SK-N-SH treated with all-trans-retinoic acid at 6 μM for 48 hours (cell line): Measurements from ENCODE around the gene PEX1.

Experiments
- ATAC-seq: fragments of 200-7000 bp; cut with Tn5 transposase; 3 replicates; pipeline ENCODE4 v1.9.1; 2020; ENCODE audit warnings: mild to moderate bottlenecking, moderate library complexity
- ARNTL ChIP-seq: fragments of 450-650 bp; formaldehyde crosslinking; IDR thresholded peaks from 2 replicates; pipeline ENCODE4 v1.5.0; 2020; ENCODE audit warnings: low read depth, mild to moderate bottlenecking, moderate library complexity, borderline replicate concordance
- BACH2 ChIP-seq: fragments of 250-450 bp; sonication (Bioruptor Pico); IDR thresholded peaks from 2 replicates; pipeline ENCODE4 v1.9.0; 2021; ENCODE audit warnings: mild to moderate bottlenecking, borderline replicate concordance
- CSDC2 ChIP-seq: fragments of 250-450 bp; sonication (Bioruptor Pico); IDR thresholded peaks from 2 replicates; pipeline ENCODE4 v1.5.0; 2020; ENCODE audit warnings: mild to moderate bottlenecking, moderate library complexity
- CSRNP3 ChIP-seq: fragments of 250-450 bp; sonication (Bioruptor Pico); IDR thresholded peaks from 2 replicates; pipeline ENCODE4 v1.5.1; 2021; ENCODE audit warnings: mild to moderate bottlenecking, moderate library complexity
- ESRRG ChIP-seq: fragments of 250-450 bp; sonication (Bioruptor Pico); IDR thresholded peaks from 2 replicates; pipeline ENCODE4 v1.6.1; 2021; ENCODE audit warnings: mild to moderate bottlenecking
- GLIS3 ChIP-seq: fragments of 250-450 bp; sonication (Bioruptor Pico); IDR thresholded peaks from 2 replicates; pipeline ENCODE4 v1.5.0; 2020; ENCODE audit warnings: mild to moderate bottlenecking, moderate library complexity
- ISL1 ChIP-seq: fragments of 250-450 bp; sonication (Bioruptor Pico); IDR thresholded peaks from 2 replicates; pipeline ENCODE4 v2.1.2; 2022; ENCODE audit warnings: mild to moderate bottlenecking, moderate library complexity
- PATZ1 ChIP-seq: fragments of 250-450 bp; sonication (Bioruptor Pico); IDR thresholded peaks from 2 replicates; pipeline ENCODE4 v1.8.0; 2020; ENCODE audit warnings: mild to moderate bottlenecking, moderate library complexity, borderline replicate concordance
- PPARA ChIP-seq: fragments of 250-450 bp; sonication (Bioruptor Pico); IDR thresholded peaks from 2 replicates; pipeline ENCODE4 v1.5.0; 2020; ENCODE audit warnings: mild to moderate bottlenecking, borderline replicate concordance
- RARB ChIP-seq: fragments of 250-450 bp; sonication (Bioruptor Pico); IDR thresholded peaks from 2 replicates; pipeline ENCODE4 v1.8.0; 2021; ENCODE audit warnings: mild to moderate bottlenecking, moderate library complexity
- SNAI2 ChIP-seq: fragments of 250-450 bp; sonication (Bioruptor Pico); IDR thresholded peaks from 2 replicates; pipeline ENCODE4 v1.5.0; 2020; ENCODE audit warnings: mild to moderate bottlenecking, moderate library complexity
- TCF4 ChIP-seq: fragments of 250-450 bp; sonication (Bioruptor Pico); IDR thresholded peaks from 2 replicates; pipeline ENCODE4 v1.8.0; 2021; ENCODE audit warnings: mild to moderate bottlenecking, moderate library complexity, borderline replicate concordance
- TOX ChIP-seq: fragments of 250-450 bp; sonication (Bioruptor Pico); IDR thresholded peaks from 2 replicates; pipeline ENCODE4 v1.8.0; 2021; ENCODE audit warnings: mild to moderate bottlenecking, moderate library complexity, borderline replicate concordance
- TSHZ2 ChIP-seq: fragments of 250-450 bp; sonication (Bioruptor Pico); IDR thresholded peaks from 2 replicates; pipeline ENCODE4 v1.5.0; 2020; ENCODE audit warnings: mild to moderate bottlenecking, moderate library complexity
- ZFP3 ChIP-seq: fragments of 250-450 bp; sonication (Bioruptor Pico); IDR thresholded peaks from 2 replicates; pipeline ENCODE4 v1.5.0; 2020; ENCODE audit warnings: mild to moderate bottlenecking, moderate library complexity
- ZFP30 ChIP-seq: fragments of 450-650 bp; formaldehyde crosslinking; IDR thresholded peaks from 2 replicates; pipeline ENCODE4 v1.5.0; 2022; ENCODE audit warnings: mild to moderate bottlenecking, moderate library complexity
- ZNF565 ChIP-seq: fragments of 450-650 bp; formaldehyde crosslinking; conservative IDR thresholded peaks from 2 replicates; pipeline ENCODE4 v1.5.0; 2020; ENCODE audit warnings: low read depth, mild to moderate bottlenecking, moderate library complexity
- ZNF70 ChIP-seq: fragments of 450-650 bp; formaldehyde crosslinking; IDR thresholded peaks from 2 replicates; pipeline ENCODE4 v1.5.0; 2020; ENCODE audit warnings: mild to moderate bottlenecking, moderate library complexity
- TF ChIP-seq, protein P1 (sequence below): fragments of 250-450 bp; sonication (Bioruptor Pico); IDR thresholded peaks from 2 replicates; pipeline ENCODE4 v1.8.0; 2021; ENCODE audit warnings: low read depth, mild to moderate bottlenecking, moderate library complexity, borderline replicate concordance
- TF ChIP-seq, protein P2 (sequence below): fragments of 250-450 bp; sonication (Bioruptor Pico); IDR thresholded peaks from 2 replicates; pipeline ENCODE4 v1.5.1; 2020; ENCODE audit warnings: low read depth, mild to moderate bottlenecking, moderate library complexity

PEX1 gene

DNA sequence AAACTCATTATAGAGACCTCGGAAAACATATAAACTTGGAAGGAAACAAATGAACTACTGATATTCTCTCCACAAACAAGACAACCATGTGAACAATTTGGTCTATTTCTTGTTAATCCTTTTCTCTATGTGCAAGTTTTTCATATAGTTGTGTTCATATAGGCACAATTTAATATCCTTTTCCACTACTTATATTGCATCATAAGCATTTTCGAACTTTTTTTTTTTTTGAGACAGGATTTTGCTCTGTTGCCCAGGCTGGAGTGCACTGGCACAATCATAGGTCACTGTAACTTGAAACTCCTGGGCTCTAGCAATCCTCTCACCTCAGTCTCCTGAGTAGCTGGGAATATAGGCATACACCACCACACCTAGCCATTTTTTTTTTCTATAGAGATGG is 5.2 kb downstream of the PEX1 start:
- no peak for ATAC-seq
- no peak for TF ChIP-seq ARNTL (CRISPR knock-in tag)
- no peak for TF ChIP-seq SNAI2
- no peak for TF ChIP-seq PATZ1 (CRISPR knock-in tag)
- no peak for TF ChIP-seq ZFP3 (CRISPR knock-in tag)

GRCh38 chr7:92520024-92520423 is 8.3 kb downstream of the PEX1 start:
- no peak for ATAC-seq
- TF ChIP-seq ISL1 (CRISPR knock-in tag) (no peak), CSRNP3 (CRISPR knock-in tag) (no peak), GLIS3 (CRISPR knock-in tag) (no peak), RARB (no peak), ZNF70 (no peak), TOX (no peak), SNAI2 (no peak), ZFP30 (CRISPR knock-in tag) (no peak), TCF4 (CRISPR knock-in tag) (no peak), PPARA (CRISPR knock-in tag) (no peak), PATZ1 (CRISPR knock-in tag) (no peak), BACH2 (no peak), TSHZ2 (CRISPR knock-in tag) (no peak), CSDC2 (CRISPR knock-in tag) (no peak), ESRRG (CRISPR knock-in tag) (no peak)
- TF ChIP-seq, protein P1, sequence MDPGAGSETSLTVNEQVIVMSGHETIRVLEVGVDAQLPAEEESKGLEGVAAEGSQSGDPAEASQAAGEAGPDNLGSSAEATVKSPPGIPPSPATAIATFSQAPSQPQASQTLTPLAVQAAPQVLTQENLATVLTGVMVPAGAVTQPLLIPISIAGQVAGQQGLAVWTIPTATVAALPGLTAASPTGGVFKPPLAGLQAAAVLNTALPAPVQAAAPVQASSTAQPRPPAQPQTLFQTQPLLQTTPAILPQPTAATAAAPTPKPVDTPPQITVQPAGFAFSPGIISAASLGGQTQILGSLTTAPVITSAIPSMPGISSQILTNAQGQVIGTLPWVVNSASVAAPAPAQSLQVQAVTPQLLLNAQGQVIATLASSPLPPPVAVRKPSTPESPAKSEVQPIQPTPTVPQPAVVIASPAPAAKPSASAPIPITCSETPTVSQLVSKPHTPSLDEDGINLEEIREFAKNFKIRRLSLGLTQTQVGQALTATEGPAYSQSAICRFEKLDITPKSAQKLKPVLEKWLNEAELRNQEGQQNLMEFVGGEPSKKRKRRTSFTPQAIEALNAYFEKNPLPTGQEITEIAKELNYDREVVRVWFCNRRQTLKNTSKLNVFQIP (CRISPR knock-in tag): no peak
- TF ChIP-seq, protein P2, sequence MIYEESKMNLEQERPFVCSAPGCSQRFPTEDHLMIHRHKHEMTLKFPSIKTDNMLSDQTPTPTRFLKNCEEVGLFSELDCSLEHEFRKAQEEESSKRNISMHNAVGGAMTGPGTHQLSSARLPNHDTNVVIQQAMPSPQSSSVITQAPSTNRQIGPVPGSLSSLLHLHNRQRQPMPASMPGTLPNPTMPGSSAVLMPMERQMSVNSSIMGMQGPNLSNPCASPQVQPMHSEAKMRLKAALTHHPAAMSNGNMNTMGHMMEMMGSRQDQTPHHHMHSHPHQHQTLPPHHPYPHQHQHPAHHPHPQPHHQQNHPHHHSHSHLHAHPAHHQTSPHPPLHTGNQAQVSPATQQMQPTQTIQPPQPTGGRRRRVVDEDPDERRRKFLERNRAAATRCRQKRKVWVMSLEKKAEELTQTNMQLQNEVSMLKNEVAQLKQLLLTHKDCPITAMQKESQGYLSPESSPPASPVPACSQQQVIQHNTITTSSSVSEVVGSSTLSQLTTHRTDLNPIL (CRISPR knock-in tag): no peak
- TF ChIP-seq, all 23 proteins: peak for 0

DNA sequence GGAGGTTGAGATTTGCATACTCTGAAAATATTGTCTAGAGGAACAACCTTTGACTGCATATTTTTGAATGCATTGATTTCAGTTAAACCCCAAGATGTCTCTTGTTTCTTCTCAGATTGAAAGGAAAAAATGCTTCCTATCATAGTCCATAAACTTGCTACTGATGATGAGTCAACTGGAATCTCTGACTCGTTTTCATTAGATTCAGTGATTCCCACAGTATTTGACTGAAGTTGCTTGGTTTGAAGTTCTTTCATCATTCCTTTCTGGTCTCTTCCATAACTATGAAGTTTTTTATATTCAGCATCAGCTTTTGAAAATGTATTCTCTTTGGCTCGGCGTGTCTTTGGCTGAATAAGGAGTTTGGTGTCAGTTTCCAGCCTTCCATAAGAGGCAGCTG is 10.7 kb downstream of the PEX1 start:
- no peak for ATAC-seq
- no peak for TF ChIP-seq TOX
- no peak for TF ChIP-seq ZNF70
- no peak for TF ChIP-seq PATZ1 (CRISPR knock-in tag)
- no peak for TF ChIP-seq ZNF565 (CRISPR knock-in tag)
- no peak for TF ChIP-seq ARNTL (CRISPR knock-in tag)
- TF ChIP-seq SNAI2: no peak
- TF ChIP-seq GLIS3 (CRISPR knock-in tag): no peak
- TF ChIP-seq ISL1 (CRISPR knock-in tag): no peak
